Ishikawa (cell line): Measurements from ENCODE around the gene HNRNPDL.

Experiments used
- CEBPB ChIP-seq: IDR thresholded peaks from 2 replicates; pipeline ENCODE4 v1.6.1; 2012
- CREB1 ChIP-seq: IDR thresholded peaks from 2 replicates; pipeline ENCODE4 v1.6.1; 2012; ENCODE audit warnings: low read depth
- EGR1 ChIP-seq: IDR thresholded peaks from 2 replicates; pipeline ENCODE4 v1.6.1; 2012
- EP300 ChIP-seq: IDR thresholded peaks from 2 replicates; pipeline ENCODE4 v1.6.1; 2012; ENCODE audit warnings: borderline replicate concordance
- FOXM1 ChIP-seq: IDR thresholded peaks from 2 replicates; pipeline ENCODE4 v1.6.1; 2012; ENCODE audit warnings: low read depth, borderline replicate concordance
- NFIC ChIP-seq: IDR thresholded peaks from 2 replicates; pipeline ENCODE4 v1.6.1; 2012
- RAD21 ChIP-seq: IDR thresholded peaks from 2 replicates; pipeline ENCODE4 v1.6.1; 2012; ENCODE audit warnings: low read depth
- TAF1 ChIP-seq: IDR thresholded peaks from 2 replicates; pipeline ENCODE4 v1.6.1; 2012; ENCODE audit warnings: low read depth, mild to moderate bottlenecking
- TCF12 ChIP-seq: IDR thresholded peaks from 2 replicates; pipeline ENCODE4 v1.6.1; 2012; ENCODE audit warnings: low read depth
- TEAD4 ChIP-seq: IDR thresholded peaks from 2 replicates; pipeline ENCODE4 v1.6.1; 2012
- YY1 ChIP-seq: IDR thresholded peaks from 2 replicates; pipeline ENCODE4 v1.6.1; 2012; ENCODE audit warnings: low read depth
- ZBTB7A ChIP-seq: IDR thresholded peaks from 2 replicates; pipeline ENCODE4 v1.6.1; 2012; ENCODE audit warnings: low read depth
- TF ChIP-seq, protein P1 (sequence below): IDR thresholded peaks from 2 replicates; pipeline ENCODE4 v1.6.1; 2012
- TF ChIP-seq, protein P2 (sequence below): IDR thresholded peaks from 2 replicates; pipeline ENCODE4 v1.6.1; 2012
- TF ChIP-seq, protein P3 (sequence below): IDR thresholded peaks from 2 replicates; pipeline ENCODE4 v1.6.1; 2012; ENCODE audit warnings: low read depth, mild to moderate bottlenecking

The HNRNPDL gene

DNA sequence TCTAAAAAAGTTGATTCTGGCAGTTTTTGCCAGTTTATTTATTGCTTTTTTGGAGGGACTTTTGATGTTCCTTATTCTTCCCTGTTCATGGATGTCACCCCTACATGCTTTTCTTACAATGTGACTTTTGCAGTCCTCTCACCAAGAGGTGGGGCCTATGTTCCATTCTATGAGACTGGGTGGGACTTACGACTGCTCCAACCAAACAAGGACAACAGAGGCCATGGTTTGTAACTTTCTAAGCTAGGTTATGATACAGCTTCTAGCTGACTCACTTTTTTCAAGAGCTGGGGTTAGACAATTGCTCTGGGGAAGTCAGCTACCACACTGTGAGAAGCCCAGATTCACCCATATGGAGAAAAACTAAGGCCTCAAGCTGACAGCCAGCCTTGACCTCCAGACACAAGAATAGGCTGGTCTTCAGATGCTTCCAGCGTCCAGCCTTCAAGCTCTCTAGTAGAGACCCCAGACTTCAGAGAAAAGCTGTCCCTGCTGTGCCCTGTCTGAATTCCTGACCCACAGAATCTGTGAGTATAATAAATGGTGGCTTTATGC lies 39.6 kb upstream of the HNRNPDL start:
- TF ChIP-seq EGR1 (no peak), EP300 (no peak), TEAD4 (no peak), TAF1 (no peak), ZBTB7A (no peak), RAD21 (0 out of 2 replicates have a peak, but pooled peaks have one; percentile 2), TCF12 (no peak)
- TF ChIP-seq, protein P1, sequence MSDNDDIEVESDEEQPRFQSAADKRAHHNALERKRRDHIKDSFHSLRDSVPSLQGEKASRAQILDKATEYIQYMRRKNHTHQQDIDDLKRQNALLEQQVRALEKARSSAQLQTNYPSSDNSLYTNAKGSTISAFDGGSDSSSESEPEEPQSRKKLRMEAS: no peak

DNA sequence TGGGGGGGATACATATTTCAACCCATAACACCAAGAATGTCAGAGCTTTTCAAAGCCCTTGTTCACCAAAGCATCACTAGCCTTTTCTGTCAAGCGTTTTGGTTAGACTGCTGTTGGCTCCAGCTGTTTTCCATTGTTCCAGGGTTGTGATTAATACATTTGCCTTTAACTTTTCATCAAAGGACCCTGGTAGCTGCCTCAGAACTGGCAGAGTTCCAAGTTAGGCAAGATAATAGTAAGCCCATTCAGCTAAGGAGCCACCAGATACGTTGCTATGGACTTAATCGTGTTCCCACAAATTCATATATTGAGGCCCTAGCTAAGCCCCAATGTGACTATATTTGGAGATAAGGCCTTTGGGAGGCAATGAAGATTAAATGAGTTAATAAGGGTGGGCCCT lies 37.2 kb upstream of the HNRNPDL start:
- TF ChIP-seq, protein P1: no peak
- TF ChIP-seq TCF12 (no peak), EGR1 (no peak), ZBTB7A (no peak), CEBPB (no peak), FOXM1 (no peak), TAF1 (no peak), RAD21 (no peak), YY1 (no peak), NFIC (no peak), TEAD4 (no peak), EP300 (no peak), CREB1 (no peak)
- TF ChIP-seq, protein P2, sequence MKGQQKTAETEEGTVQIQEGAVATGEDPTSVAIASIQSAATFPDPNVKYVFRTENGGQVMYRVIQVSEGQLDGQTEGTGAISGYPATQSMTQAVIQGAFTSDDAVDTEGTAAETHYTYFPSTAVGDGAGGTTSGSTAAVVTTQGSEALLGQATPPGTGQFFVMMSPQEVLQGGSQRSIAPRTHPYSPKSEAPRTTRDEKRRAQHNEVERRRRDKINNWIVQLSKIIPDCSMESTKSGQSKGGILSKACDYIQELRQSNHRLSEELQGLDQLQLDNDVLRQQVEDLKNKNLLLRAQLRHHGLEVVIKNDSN: no peak
- TF ChIP-seq, protein P3, sequence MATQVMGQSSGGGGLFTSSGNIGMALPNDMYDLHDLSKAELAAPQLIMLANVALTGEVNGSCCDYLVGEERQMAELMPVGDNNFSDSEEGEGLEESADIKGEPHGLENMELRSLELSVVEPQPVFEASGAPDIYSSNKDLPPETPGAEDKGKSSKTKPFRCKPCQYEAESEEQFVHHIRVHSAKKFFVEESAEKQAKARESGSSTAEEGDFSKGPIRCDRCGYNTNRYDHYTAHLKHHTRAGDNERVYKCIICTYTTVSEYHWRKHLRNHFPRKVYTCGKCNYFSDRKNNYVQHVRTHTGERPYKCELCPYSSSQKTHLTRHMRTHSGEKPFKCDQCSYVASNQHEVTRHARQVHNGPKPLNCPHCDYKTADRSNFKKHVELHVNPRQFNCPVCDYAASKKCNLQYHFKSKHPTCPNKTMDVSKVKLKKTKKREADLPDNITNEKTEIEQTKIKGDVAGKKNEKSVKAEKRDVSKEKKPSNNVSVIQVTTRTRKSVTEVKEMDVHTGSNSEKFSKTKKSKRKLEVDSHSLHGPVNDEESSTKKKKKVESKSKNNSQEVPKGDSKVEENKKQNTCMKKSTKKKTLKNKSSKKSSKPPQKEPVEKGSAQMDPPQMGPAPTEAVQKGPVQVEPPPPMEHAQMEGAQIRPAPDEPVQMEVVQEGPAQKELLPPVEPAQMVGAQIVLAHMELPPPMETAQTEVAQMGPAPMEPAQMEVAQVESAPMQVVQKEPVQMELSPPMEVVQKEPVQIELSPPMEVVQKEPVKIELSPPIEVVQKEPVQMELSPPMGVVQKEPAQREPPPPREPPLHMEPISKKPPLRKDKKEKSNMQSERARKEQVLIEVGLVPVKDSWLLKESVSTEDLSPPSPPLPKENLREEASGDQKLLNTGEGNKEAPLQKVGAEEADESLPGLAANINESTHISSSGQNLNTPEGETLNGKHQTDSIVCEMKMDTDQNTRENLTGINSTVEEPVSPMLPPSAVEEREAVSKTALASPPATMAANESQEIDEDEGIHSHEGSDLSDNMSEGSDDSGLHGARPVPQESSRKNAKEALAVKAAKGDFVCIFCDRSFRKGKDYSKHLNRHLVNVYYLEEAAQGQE: no peak

DNA sequence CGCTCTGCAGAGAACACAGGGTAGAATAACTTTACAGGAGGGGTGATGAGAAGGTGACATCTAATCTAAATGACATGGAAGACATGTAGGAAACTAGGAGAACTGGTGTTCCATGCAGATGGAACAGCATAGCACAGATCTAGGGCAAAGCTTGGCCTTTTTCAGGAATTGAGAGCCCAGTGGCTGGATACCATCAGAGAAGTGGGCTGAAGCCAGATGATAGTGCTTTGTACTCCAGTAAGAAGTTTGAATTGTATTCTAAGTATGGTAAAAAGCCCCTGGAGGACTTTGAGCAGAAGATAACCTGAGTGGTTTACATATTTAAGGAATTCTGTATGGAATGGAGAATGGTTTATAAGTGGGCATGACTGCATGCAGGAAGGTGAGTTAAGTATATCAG lies 33.0 kb upstream of the HNRNPDL start:
- TF ChIP-seq, protein P2: no peak
- TF ChIP-seq NFIC: no peak
- TF ChIP-seq, protein P3: no peak
- TF ChIP-seq EGR1: no peak
- no peak for TF ChIP-seq TEAD4
- TF ChIP-seq EP300: no peak
- TF ChIP-seq CEBPB: no peak
- TF ChIP-seq, protein P1: no peak

DNA sequence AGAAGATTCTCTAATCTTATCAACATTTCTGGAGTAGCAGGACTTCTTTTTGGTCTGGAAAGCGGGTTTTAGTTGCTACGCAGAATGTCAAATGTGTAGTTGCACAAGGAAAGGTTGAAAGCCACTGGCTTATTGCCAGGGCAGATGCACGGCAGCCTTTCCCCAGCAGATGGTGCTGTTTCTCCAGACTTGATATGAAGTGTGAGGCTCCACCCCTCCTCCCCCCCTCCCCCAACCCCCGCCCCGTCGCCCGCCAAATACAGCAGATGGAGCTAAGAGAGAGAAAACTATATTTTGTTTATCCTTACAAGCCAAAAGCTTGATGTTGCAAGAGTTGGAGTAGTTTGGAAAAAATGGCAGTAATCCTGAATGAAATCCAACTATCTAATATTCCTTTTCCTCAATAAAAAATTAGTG lies 32.2 kb upstream of the HNRNPDL start:
- TF ChIP-seq NFIC (peak; percentile 78), EGR1 (no peak), RAD21 (peak; percentile 73)

DNA sequence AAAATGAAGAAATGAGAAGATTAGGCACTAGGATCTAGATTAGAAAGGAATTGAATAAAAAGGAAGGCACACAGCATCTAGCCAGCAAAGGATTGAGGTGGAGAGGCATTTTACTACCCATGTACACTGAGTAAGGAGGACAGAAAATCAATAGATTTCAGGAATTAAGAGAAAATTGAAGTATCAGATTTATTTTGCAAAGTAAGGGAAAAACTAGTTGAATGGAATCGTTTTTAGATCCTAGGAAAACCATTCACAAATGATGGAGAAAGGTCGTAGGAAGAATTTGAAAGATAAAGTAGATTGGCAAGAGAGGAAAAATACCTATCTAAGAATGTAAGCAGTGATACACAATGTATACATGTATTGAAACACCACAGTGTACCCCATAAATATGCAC lies 31.4 kb upstream of the HNRNPDL start:
- no peak for TF ChIP-seq YY1
- no peak for TF ChIP-seq NFIC
- no peak for TF ChIP-seq EGR1
- no peak for TF ChIP-seq ZBTB7A
- no peak for TF ChIP-seq RAD21
- TF ChIP-seq EP300: no peak
- TF ChIP-seq FOXM1: no peak
- TF ChIP-seq, protein P3: no peak
- no peak for TF ChIP-seq TEAD4
